ENCODE measurements around the gene TTC28. TPM values are rescaled to one million over a fixed set of nuclear protein-coding genes. Genes with fewer than 3 reads are reported as not detected.

Gene TTC28
- total and polyA plus RNA-seq, 7 experiments from 2014 or later = 0.50 to 8.3 (median 4.2) TPM

DNA sequence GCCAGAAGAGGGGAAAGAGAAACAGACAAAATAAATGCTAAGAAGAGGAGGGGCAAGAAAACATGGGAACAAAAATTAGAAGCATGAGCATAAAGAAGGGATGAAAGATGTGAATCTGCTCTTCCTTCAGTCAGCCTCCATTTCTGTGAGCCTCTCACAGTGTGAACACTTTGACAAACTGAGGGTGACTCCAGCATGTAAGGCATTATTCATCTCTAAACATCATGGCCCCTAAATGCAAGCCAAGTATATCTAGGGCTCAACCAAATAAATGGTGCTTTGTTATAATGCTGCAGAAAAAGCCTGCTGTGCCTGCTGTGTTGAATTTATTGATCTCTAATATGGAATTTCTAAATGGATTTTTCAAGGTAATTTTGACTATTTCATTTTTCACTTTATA lies 281.3 kb downstream of the TTC28 start:
- no peak overlapping the region for H3K4me3 ChIP-seq (ENCODE audit: low read length)
- ChIA-PET CTCF (interaction anchor here (0.6 kb wide), 1 partner anchor 20 kb away, joined by 3 read pairs; no protein-coding TSS in a partner anchor), POLR2A (no interaction called here)
- intact Hi-C loops (cut with micrococcal nuclease) = loop anchor here in 1 of 2 donors (10.0 kb wide), 1 partner anchor 46 kb away; no protein-coding TSS in a partner anchor
- H3K36me3 ChIP-seq (ENCODE audit: control insufficient read depth in 2 of 3, insufficient read depth in 3 of 3, low read length in 3 of 3) = no peaks in the 10 kb centered on the region
- Mint-ChIP-seq H3K4me1 (peaks cover 0 to 59% (median 6%) of the 10 kb centered on the region in 7 donors), H3K27me3 (peaks cover 0 to 11% (median 0%) of the 10 kb centered on the region in 5 donors), H3K4me3 (no peak overlapping the region), H3K27ac (no peak overlapping the region), H3K36me3 (peaks cover 0 to 4% (median 1%) of the 10 kb centered on the region in 5 donors), H3K9me3 (peaks cover 0 to 6% (median 0%) of the 10 kb centered on the region in 11 donors)
- ATAC-seq (no peak), DNase-seq (no peak)
- H3K27ac ChIP-seq (ENCODE audit: low read depth, low read length) = no peak overlapping the region
- no peaks in the 10 kb centered on the region for H3K9me3 ChIP-seq (ENCODE audit: control insufficient read depth in 2 of 3, low read length in 3 of 3)
- H3K4me1 ChIP-seq (ENCODE audit: control insufficient read depth in 2 of 2, insufficient read depth in 2 of 2, low read length in 2 of 2) = no peaks in the 10 kb centered on the region
- no peaks in the 10 kb centered on the region for H3K27me3 ChIP-seq (ENCODE audit: control insufficient read depth in 2 of 2, insufficient read depth in 2 of 2, low read length in 2 of 2)

- Mint-ChIP-seq H3K4me3 (no peak overlapping the region), H3K4me1 (peaks cover 0 to 48% (median 6%) of the 10 kb centered on the region in 7 donors), H3K36me3 (peaks cover 0 to 8% (median 1%) of the 10 kb centered on the region in 5 donors), H3K27me3 (peaks cover 0 to 11% (median 0%) of the 10 kb centered on the region in 5 donors), H3K27ac (no peak overlapping the region), H3K9me3 (peaks cover 0 to 6% (median 0%) of the 10 kb centered on the region in 11 donors)
- intact Hi-C loops (cut with micrococcal nuclease) = loop anchor here in 1 of 2 donors (10.0 kb wide), 1 partner anchor 47 kb away; no protein-coding TSS in a partner anchor
- ATAC-seq = no peak
- H3K27ac ChIP-seq (ENCODE audit: low read depth, low read length) = no peak overlapping the region
- no peaks in the 10 kb centered on the region for H3K36me3 ChIP-seq (ENCODE audit: control insufficient read depth in 2 of 3, insufficient read depth in 3 of 3, low read length in 3 of 3)
- H3K9me3 ChIP-seq (ENCODE audit: control insufficient read depth in 2 of 3, low read length in 3 of 3) = no peaks in the 10 kb centered on the region
- ChIA-PET CTCF (no interaction called here), POLR2A (no interaction called here)
- H3K4me1 ChIP-seq (ENCODE audit: control insufficient read depth in 2 of 2, insufficient read depth in 2 of 2, low read length in 2 of 2) = no peaks in the 10 kb centered on the region
- no peaks in the 10 kb centered on the region for H3K27me3 ChIP-seq (ENCODE audit: control insufficient read depth in 2 of 2, insufficient read depth in 2 of 2, low read length in 2 of 2)
- no peak for DNase-seq
- H3K4me3 ChIP-seq (ENCODE audit: low read length) = no peak overlapping the region
Observed at GRCh38 chr22:28397306-28397705, 282.3 kb downstream of the TTC28 start.

DNA sequence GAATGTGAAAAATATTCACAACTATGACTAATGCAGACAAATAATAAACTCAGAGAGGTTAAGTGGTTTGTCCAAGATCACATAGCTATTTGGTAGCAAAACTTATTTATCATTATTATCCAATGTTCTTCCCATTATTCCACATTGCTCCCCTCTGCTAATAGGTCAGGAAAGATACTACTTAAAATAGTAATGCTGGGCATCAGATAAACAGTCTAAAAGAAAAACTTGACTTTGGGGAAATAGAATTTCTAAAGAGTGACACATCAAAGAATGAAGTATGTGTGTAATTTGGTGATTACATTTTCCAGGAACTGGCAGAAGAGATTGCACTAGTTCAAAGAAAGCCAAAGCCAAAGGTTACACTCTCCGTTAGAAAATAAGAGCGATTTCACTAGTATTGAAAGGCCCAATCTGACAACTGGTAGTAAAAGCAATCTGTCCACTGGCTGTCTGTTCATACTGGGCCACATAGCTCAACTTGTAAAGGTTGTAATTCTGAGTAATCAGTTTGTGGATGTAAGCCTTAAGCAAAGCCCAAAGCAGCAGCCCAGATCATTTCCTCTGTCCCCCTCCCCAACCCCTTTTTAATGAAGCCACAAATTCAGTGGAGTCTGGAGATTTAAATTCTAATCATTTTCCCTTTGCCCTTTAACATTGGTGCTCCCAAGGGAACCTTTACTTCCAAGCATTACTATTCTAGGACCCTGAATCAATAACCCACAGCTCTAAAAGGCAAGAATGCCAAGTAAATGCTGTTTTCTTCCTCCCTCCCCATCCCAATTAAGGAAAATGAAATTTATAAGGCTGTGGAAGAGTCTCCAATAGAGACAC lies 283.5 kb downstream of the TTC28 start:
- ChIA-PET POLR2A (no interaction called here), CTCF (no interaction called here)
- Mint-ChIP-seq H3K9me3 (peaks cover 0 to 11% (median 3%) of the 10 kb centered on the region in 11 donors), H3K27me3 (peaks cover 0 to 14% (median 0%) of the 10 kb centered on the region in 5 donors), H3K4me1 (peaks cover 0 to 46% (median 6%) of the 10 kb centered on the region in 7 donors), H3K36me3 (peaks cover 0 to 11% (median 3%) of the 10 kb centered on the region in 5 donors), H3K4me3 (peak overlapping the region in 1 of 10 donors; percentile 74), H3K27ac (peak overlapping the region in 1 of 9 donors; percentile 76)
- ATAC-seq = peak; percentile 24
- no peaks in the 10 kb centered on the region for H3K36me3 ChIP-seq (ENCODE audit: control insufficient read depth in 2 of 3, insufficient read depth in 3 of 3, low read length in 3 of 3)
- intact Hi-C loops (cut with micrococcal nuclease) = loop anchor here in 1 of 2 donors (10.0 kb wide), 1 partner anchor 49 kb away; no protein-coding TSS in a partner anchor
- no peak overlapping the region for H3K27ac ChIP-seq (ENCODE audit: low read depth, low read length)
- DNase-seq = no peak
- no peaks in the 10 kb centered on the region for H3K4me1 ChIP-seq (ENCODE audit: control insufficient read depth in 2 of 2, insufficient read depth in 2 of 2, low read length in 2 of 2)
- no peaks in the 10 kb centered on the region for H3K9me3 ChIP-seq (ENCODE audit: control insufficient read depth in 2 of 3, low read length in 3 of 3)
- no peak overlapping the region for H3K4me3 ChIP-seq (ENCODE audit: low read length)
- no peaks in the 10 kb centered on the region for H3K27me3 ChIP-seq (ENCODE audit: control insufficient read depth in 2 of 2, insufficient read depth in 2 of 2, low read length in 2 of 2)

GRCh38 chr22:28395520-28395919 lies 284.1 kb downstream of the TTC28 start:
- Mint-ChIP-seq H3K27me3 (peaks cover 0 to 12% (median 0%) of the 10 kb centered on the region in 5 donors), H3K9me3 (peaks cover 0 to 11% (median 4%) of the 10 kb centered on the region in 11 donors), H3K36me3 (peaks cover 0 to 7% (median 0%) of the 10 kb centered on the region in 5 donors), H3K4me3 (peak overlapping the region in 1 of 10 donors; percentile 74), H3K4me1 (peaks cover 0 to 44% (median 4%) of the 10 kb centered on the region in 7 donors), H3K27ac (no peak overlapping the region)
- intact Hi-C loops (cut with micrococcal nuclease) = loop anchor here in 1 of 2 donors (10.0 kb wide), 1 partner anchor 49 kb away; no protein-coding TSS in a partner anchor
- Histone ChIP-seq H3K27me3 (ENCODE audit: control insufficient read depth in 2 of 2, insufficient read depth in 2 of 2, low read length in 2 of 2) (no peaks in the 10 kb centered on the region), H3K4me1 (ENCODE audit: control insufficient read depth in 2 of 2, insufficient read depth in 2 of 2, low read length in 2 of 2) (no peaks in the 10 kb centered on the region), H3K27ac (ENCODE audit: low read depth, low read length) (no peak overlapping the region), H3K36me3 (ENCODE audit: control insufficient read depth in 2 of 3, insufficient read depth in 3 of 3, low read length in 3 of 3) (no peaks in the 10 kb centered on the region), H3K4me3 (ENCODE audit: low read length) (no peak overlapping the region), H3K9me3 (ENCODE audit: control insufficient read depth in 2 of 3, low read length in 3 of 3) (no peaks in the 10 kb centered on the region)
- ChIA-PET POLR2A (no interaction called here), CTCF (no interaction called here)
- DNase-seq = no peak
- no peak for ATAC-seq

- Mint-ChIP-seq H3K4me1 (peaks cover 0 to 44% (median 4%) of the 10 kb centered on the region in 7 donors), H3K4me3 (peak overlapping the region in 1 of 10 donors; percentile 31), H3K27ac (peak overlapping the region in 1 of 9 donors; percentile 39), H3K9me3 (peaks cover 0 to 11% (median 4%) of the 10 kb centered on the region in 11 donors), H3K36me3 (peaks cover 0 to 7% (median 0%) of the 10 kb centered on the region in 5 donors), H3K27me3 (peaks cover 0 to 12% (median 0%) of the 10 kb centered on the region in 5 donors)
- ChIA-PET CTCF (no interaction called here), POLR2A (no interaction called here)
- ATAC-seq = no peak
- Histone ChIP-seq H3K36me3 (ENCODE audit: control insufficient read depth in 2 of 3, insufficient read depth in 3 of 3, low read length in 3 of 3) (no peaks in the 10 kb centered on the region), H3K9me3 (ENCODE audit: control insufficient read depth in 2 of 3, low read length in 3 of 3) (no peaks in the 10 kb centered on the region), H3K4me1 (ENCODE audit: control insufficient read depth in 2 of 2, insufficient read depth in 2 of 2, low read length in 2 of 2) (no peaks in the 10 kb centered on the region), H3K4me3 (ENCODE audit: low read length) (no peak overlapping the region), H3K27ac (ENCODE audit: low read depth, low read length) (no peak overlapping the region), H3K27me3 (ENCODE audit: control insufficient read depth in 2 of 2, insufficient read depth in 2 of 2, low read length in 2 of 2) (no peaks in the 10 kb centered on the region)
- intact Hi-C loops (cut with micrococcal nuclease) = loop anchor here in 1 of 2 donors (10.0 kb wide), 1 partner anchor 50 kb away; no protein-coding TSS in a partner anchor
- no peak for DNase-seq
Observed at GRCh38 chr22:28394513-28395110, 285.0 kb downstream of the TTC28 start.

DNA sequence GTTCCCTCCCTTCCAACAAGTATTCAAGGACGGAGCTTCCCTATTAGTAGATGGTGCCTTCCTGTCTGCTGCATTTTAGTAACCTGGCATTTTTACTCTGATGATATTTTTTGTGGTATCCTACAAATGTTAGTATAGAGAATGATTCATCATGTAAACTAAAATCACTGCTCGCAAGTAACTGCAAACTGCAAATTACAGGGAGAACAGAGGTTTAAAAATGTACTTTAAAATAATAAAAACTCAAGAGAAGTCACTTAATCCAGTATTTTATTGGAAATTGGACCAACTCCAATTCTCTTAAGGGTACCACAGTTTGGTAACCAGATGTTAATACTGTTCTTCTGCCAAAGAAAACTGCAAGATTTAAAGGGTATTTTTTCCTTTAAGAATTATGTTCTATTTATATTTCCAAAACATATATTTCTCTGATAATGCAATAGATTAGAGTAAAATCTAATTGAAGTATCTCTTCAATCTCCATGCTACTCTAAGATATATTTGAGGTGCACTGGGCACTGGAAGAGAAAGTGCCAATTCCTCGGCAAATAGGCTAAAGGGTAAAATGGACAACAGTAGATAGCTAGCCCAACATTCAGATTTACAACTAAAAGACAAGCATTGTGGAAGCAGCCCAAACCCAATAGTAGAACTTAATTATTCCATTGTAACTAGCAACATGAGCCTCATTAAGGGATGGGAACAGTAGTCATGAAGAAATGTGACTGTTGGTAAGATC lies 298.0 kb downstream of the TTC28 start:
- intact Hi-C loops (cut with micrococcal nuclease) = no loop called here
- Mint-ChIP-seq H3K27ac (no peak overlapping the region), H3K4me3 (no peak overlapping the region), H3K27me3 (no peaks in the 10 kb centered on the region), H3K4me1 (peaks cover 0 to 20% (median 0%) of the 10 kb centered on the region in 7 donors), H3K36me3 (peaks cover 0 to 3% (median 0%) of the 10 kb centered on the region in 5 donors), H3K9me3 (peaks cover 0 to 6% (median 2%) of the 10 kb centered on the region in 11 donors)
- no peak for DNase-seq
- H3K27me3 ChIP-seq (ENCODE audit: control insufficient read depth in 2 of 2, insufficient read depth in 2 of 2, low read length in 2 of 2) = no peaks in the 10 kb centered on the region
- ChIA-PET POLR2A (no interaction called here), CTCF (no interaction called here)
- H3K9me3 ChIP-seq (ENCODE audit: control insufficient read depth in 2 of 3, low read length in 3 of 3) = no peaks in the 10 kb centered on the region
- H3K27ac ChIP-seq (ENCODE audit: low read depth, low read length) = no peak overlapping the region
- no peaks in the 10 kb centered on the region for H3K4me1 ChIP-seq (ENCODE audit: control insufficient read depth in 2 of 2, insufficient read depth in 2 of 2, low read length in 2 of 2)
- H3K36me3 ChIP-seq (ENCODE audit: control insufficient read depth in 2 of 3, insufficient read depth in 3 of 3, low read length in 3 of 3) = no peaks in the 10 kb centered on the region
- ATAC-seq = no peak
- H3K4me3 ChIP-seq (ENCODE audit: low read length) = no peak overlapping the region
